A172 (cell line): ENCODE measurements around the gene SAMD1. TPM values are rescaled to one million over a fixed set of nuclear protein-coding genes. Genes with fewer than 3 reads are reported as not detected.
"Not testable (repeated sequence)": the region's sequence is repeated elsewhere in the genome, so short reads cannot be mapped to it uniquely, and the experiment has no call there.

Source experiments
- DNase-seq: peaks from one replicate; pipeline ENCODE4 v3.0.0-alpha.2; 2015; ENCODE audit warnings: low spot score
- total RNA-seq: library from RNA; depleted of rRNA; stranded (reverse); fragments of >200 nt; shearing (Covaris generic); gene quantifications from 2 replicates; pipeline ENCODE4 v1.2.3, GENCODE V29; 2014

The SAMD1 gene
- total RNA-seq, 1 experiment from 2014 or later, result 25.2 TPM

DNA sequence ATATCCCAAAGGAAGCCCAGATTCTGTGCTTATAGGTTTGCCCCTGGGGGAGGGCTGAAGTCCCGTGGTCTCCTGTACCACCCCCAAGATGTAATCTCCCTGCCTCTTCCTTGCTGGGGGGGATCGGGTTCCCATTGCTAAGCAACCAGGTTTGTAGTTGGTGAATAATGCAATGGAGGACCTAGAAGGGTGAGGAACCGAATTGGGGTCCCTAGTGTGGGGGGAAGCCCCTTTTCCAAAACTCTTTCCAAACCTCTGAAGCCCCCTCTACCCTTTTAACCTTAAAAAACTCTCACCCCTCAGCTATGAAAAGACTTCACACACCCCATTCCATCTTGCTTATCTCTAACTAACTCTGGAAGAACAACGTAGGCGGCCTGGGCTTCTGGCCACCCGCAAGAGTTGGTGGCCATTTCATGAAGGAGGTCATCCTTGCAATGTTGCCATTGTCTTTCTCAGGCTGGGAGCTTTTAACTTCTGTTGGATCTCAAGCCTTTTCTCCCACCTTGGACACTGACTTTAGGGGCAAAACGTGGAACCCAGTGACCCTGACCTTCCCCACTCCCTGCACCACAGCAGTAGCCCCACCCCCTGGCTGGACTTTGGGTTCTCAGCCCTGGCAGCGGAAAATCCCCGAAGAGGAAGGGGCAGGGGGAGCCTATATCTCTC lies 29.3 kb downstream of the SAMD1 start:
- no peak for DNase-seq

GRCh38 chr19:14059652-14060155 lies 30.8 kb downstream of the SAMD1 start:
- no peak for DNase-seq

DNA sequence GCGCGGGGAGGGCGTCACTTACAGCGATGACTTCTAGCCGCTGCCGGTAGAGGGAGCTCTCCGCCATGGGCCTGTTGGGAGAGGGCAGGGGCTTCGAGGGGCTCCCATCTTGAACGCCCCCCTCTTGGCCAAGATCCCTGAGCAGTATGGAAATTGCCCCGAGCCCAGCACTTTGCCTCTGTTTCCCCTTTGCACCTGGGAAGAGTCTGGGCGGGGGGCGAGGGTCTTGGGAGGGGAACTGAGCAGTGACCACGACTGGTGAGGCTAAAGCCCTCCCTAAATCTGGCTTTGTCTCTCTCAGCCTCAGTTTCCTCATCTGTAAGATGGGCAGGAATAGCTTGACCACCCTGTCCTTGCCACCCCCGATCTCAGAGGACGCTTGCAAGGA lies 31.5 kb downstream of the SAMD1 start:
- DNase-seq, result no peak

- DNase-seq, result no peak
These were observed 32.1 kb downstream of the SAMD1 start for GRCh38 chr19:14058182-14059092.

DNA sequence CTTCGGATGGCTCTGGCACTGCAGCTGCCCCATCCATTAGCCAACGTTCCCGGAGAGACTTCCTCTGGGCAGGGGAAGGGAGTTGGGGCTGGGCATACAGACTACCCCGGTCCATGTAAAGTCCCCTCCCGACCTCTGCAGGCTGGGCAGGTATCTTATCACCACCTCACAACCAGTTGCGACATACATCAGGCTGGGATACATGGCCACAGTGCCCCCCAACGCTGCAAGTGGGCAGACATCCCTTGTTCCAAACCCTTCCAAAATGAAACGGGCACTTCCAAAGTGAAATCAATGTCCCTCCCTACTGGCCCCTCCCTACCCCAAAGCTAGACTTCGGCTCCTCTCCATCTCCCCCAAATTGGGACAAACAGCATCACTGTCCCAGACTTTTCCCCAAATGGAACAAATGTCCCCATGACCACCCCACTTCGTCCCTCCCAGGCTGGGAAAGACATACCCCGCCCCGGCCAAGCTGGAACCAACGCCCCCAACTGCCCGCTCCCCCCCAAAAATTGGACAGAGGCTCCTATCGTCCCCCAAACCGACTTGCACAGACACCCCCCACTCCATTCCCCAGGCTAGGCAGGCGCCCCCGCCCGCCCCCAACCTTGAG lies 33.7 kb downstream of the SAMD1 start:
- DNase-seq, result no peak

- no peak for DNase-seq
These were observed 34.4 kb downstream of the SAMD1 start for GRCh38 chr19:14056069-14056666.

- DNase-seq, result no peak
These were observed 35.2 kb downstream of the SAMD1 start for GRCh38 chr19:14055396-14055795.

DNA sequence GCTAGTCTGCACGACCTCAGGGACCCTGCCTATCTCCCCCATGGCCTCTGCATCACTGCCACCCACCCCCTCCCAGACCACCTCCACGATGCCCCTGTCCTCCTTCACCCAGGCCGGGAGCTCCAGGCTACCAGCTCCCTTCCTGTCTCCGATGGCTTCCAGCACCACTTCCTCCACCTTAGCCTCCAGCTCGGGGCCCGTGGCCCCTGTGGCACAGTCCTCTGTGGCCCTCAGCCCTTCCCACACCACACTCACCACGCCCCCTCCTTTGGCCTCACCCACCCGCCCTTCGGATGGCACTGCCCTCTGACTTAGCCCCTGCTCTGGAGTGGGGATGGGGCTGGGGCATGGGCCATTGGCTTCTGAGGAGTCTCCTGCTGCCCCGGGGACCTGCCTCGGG lies 35.8 kb downstream of the SAMD1 start:
- DNase-seq, result no peak

DNA sequence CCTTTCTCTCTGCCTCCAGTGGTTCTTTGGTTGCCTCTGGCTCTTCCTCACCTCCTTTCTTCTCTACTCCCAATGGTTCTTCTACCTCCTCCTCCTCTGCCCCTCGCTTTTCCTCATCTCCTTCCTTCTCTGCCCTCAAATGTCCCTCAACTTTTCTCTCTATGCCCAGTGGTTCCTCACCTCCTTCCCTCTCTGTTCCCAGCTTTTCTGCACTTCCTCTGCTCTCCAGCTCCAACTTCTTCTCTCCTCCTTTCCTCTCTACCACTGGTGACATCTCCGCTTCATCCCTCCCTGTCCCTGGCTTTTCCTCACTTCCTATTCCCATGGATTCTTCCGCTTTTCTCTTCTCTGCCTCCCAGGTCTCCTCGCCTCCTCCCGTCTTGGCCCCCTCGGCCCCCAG lies 36.5 kb downstream of the SAMD1 start:
- DNase-seq, result no peak

DNA sequence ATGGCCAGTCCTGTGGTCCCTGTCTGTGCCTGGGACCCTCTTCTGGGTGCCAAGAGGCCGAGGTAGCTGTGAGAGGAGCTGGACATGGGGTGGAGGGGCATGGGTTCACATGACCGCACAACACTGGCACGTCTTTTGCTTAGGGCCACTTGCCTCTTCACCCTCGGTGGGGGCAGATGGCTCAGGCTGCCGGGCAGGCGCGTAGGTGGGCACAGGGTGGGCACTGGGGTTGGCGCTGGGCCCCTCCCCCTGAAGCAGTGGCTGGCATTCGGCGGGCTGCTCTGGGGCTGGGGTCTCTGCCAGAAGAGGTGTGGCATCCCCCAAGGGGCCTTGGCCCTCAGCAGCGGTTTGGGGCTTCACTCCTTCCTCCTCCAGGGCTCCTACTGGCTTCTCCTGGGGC lies 37.1 kb downstream of the SAMD1 start:
- DNase-seq, result no peak

GRCh38 chr19:14053032-14053431 lies 37.5 kb downstream of the SAMD1 start:
- DNase-seq, result no peak

DNA sequence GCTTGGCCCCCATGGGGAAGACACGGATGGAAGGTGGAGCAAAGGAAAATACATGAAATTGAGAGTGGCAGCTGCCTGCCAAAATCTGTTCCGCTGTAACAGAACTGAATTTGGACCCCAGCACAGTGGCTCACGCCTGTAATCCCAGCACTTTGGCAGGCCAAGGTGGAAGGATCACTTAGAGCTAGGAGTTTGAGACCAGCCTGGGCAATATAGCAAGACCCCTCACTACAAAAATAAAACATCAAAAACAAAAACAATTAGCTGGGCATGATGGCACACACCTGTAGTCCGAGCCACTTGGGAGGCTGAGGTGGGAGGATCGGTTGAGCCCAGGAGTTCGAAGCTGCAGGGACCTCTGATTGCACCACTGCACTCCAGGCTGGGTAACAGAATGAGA lies 38.1 kb downstream of the SAMD1 start:
- DNase-seq, result no peak

GRCh38 chr19:14051980-14052379 lies 38.6 kb downstream of the SAMD1 start:
- DNase-seq, result no peak

- not testable (repeated sequence) for DNase-seq
These were observed 39.6 kb downstream of the SAMD1 start for GRCh38 chr19:14050961-14051360.

DNA sequence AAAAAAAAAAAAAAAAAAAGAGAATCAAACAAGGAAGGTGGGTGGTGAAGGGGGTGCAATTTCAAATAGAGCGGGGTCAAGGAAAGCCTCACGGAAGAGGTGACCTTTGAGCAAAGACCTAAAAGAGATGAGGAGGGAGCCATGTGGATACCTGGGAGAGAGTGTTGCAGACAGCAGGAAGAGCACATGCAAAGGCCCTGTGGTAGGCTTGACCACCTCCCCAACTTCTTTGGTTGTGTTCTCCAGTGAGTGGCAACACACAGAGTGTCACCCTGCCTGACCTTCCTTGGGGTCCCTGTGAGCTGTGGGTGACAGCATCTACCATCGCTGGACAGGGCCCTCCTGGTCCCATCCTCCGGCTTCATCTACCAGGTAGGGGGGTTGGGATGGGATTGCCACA lies 40.0 kb downstream of the SAMD1 start:
- DNase-seq, result no peak

DNA sequence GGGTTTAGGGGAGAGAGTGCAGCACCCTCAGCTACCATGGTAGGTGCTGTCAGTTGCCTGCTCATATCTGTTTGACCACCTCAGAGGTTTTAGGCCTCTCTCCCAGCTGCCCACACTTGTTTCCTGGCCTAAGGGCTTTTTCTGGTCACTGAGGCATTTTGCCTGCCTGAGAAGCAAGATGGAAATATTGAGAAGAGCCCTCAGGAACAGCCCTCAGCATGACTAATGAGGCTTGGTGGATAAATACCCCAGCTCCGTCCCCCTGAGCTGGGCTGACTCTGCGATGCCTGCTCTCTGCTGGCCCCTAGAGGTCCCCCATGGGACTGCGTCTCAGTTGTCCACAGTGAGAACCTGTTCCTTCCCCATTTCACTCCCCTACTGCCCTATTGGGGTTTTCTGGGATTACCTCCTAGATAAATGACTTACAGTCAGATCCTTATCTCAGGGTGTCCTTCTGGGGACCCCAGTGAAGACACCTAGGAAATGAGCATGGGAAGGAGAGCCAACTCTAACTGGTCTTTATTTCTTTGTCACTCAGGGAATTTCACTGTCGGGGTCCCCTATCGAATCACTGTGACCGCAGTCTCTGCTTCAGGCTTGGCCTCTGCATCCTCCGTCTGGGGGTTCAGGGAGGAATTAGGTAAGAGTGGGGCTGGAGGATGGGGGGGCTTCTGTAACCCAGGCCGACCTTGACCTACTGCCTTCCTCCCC lies 42.0 kb downstream of the SAMD1 start:
- peak; percentile 35 for DNase-seq

- DNase-seq, result not testable (repeated sequence)
These were observed 42.7 kb downstream of the SAMD1 start for GRCh38 chr19:14047866-14048265.

DNA sequence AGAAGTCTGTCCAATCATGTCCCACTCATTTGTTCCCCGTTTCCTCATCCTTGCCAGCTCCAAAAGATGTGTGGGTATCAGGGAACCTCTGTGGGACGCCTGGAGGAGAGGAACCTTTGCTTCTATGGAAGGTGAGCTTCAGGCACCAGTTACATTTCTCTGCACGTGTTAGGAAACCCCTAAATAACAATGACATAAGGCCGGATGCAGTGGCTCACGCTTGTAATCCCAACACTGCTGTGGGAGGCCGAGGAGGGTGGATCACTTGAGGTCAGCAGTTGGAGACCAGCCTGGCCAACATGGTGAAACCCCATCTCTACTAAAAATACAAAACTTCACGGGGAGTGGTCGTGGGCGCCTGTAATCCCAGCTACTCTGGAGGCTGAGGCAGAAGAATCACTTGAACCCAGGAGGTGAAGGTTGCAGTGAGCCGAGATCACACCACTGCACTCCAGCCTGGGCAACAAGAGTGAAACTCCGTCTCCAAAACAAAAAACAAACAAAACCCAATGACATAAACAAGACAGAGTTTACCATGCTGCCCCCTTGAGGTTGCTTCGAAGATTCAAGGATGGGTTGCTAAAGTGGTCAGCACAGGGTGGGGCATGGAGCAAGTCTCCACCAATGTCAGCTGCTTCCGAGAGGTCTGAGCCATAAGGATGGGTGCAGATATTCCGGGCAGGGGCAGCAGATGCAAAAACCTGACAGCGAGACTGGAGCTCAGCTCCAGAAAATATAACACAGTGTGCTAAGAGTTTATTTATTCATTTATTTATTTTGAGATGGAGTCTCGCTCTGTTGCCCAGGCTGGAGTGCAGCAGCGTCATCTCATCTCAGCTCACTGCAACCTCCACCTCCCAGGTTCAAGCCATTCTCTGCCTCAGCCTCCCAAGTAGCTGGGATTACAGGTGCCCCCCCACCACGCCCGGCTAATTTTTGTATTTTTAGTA lies 47.6 kb downstream of the SAMD1 start:
- peak; percentile 66 for DNase-seq

DNA sequence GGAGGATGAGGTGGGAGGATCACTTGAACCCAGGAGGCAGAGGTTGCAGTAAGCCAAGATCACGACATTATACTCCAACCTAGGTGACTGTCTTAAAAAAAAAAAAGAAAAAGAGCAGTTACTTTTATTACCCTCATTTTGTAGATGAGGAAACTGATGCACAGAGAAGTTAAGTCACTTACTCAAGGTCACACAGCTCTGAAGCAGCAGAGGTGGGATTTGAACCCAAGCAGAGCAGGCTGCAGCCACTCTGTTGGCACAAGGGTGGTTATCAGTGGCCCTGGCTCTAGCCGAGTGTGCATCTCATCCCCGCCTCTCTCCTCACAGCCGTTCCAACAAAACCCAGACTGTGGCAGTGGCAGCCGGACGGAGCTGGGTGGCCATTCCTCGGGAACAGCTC lies 51.4 kb downstream of the SAMD1 start:
- DNase-seq, result no peak
